GM12878 (cell line): ENCODE measurements around the gene ZNF700. TPM values are rescaled to one million over a fixed set of nuclear protein-coding genes. Genes with fewer than 3 reads are reported as not detected.
A peak's percentile ranks its signal among the peaks of the same experiment; 100 is the strongest.

Experiments
- ATAC-seq: fragments of 200-7000 bp; cut with Tn5 transposase; 3 replicates; pipeline ENCODE4 v1.9.1; 2020; ENCODE audit warnings: mild to moderate bottlenecking, moderate library complexity
- BruUV-seq: library from RNA; stranded (reverse); fragments of 400-500 nt; replicated peaks from 2 replicates; lab custom pipeline; 2021; lab: Mats Ljungman, UMichigan
- CTCF ChIA-PET: fragments of 300-600 bp; sonication (Branson Sonifier 250); formaldehyde crosslinking; extraction: SDS; loops from one replicate; lab custom pipeline; 2021; ENCODE audit warnings: inconsistent platforms; lab: Yijun Ruan, JAX
- POLR2A ChIA-PET: fragments of 350-600 bp; formaldehyde crosslinking; extraction: SDS; loops from one replicate; lab custom pipeline; 2021; ENCODE audit warnings: inconsistent platforms; lab: Charles Lee
- RAD21 ChIA-PET: fragments of 300-600 bp; sonication (Branson Sonifier 250); formaldehyde crosslinking; loops from one replicate; lab custom pipeline; 2023; ENCODE audit warnings: antibody characterized with exemption; ENCODE audit not compliant: unreplicated experiment; lab: Charles Lee
- SMC1A ChIA-PET: fragments of 300-600 bp; sonication (Branson Sonifier 250); formaldehyde crosslinking; loops from one replicate; lab custom pipeline; 2023; ENCODE audit not compliant: unreplicated experiment, uncharacterized antibody; lab: Charles Lee
- DNase-seq: peaks from one replicate; pipeline ENCODE4 v3.0.0-alpha.2; 2011; ENCODE audit warnings: low read depth, low spot score
- FAIRE-seq: peaks from 3 replicates; lab custom pipeline; 2011; peaks lifted over from hg19 to GRCh38; lab: Jason Lieb, UNC
- H2AFZ ChIP-seq: 2 replicates; pipeline ENCODE4 v1.6.0; 2011; ENCODE audit warnings: low read depth, low read length, control low read depth; ENCODE audit not compliant: control insufficient read depth
- H3K27ac ChIP-seq: 2 replicates; pipeline ENCODE4 v1.5.1; 2011; ENCODE audit warnings: control low read depth; ENCODE audit not compliant: control insufficient read depth, insufficient read depth
- H3K27me3 ChIP-seq, 2 experiments: replicated peaks in 1 of 2; 2 replicates each; pipeline versions ENCODE4 v1.6.0 to v1.6.1; 2011; ENCODE audit warnings: low read length in 1 of 2; ENCODE audit not compliant: control insufficient read depth in 2 of 2, insufficient read depth in 2 of 2
- H3K36me3 ChIP-seq, 2 experiments: 2 replicates each; pipeline ENCODE4 v1.5.1; 2011; ENCODE audit warnings: low read length in 1 of 2; ENCODE audit not compliant: control insufficient read depth in 2 of 2, insufficient read depth in 2 of 2
- H3K4me1 ChIP-seq: 2 replicates; pipeline ENCODE4 v1.6.1; 2011; ENCODE audit warnings: mild to moderate bottlenecking, low read length, moderate library complexity, mixed read lengths; ENCODE audit not compliant: control insufficient read depth, insufficient read depth
- H3K4me2 ChIP-seq: 2 replicates; pipeline ENCODE4 v1.6.0; 2011; ENCODE audit warnings: control low read depth; ENCODE audit not compliant: control insufficient read depth, insufficient read depth
- H3K4me3 ChIP-seq: fragments of 200-600 bp; sonication (generic); 2 replicates; pipeline ENCODE4 v1.5.1; 2016
- H3K79me2 ChIP-seq: 2 replicates; pipeline ENCODE4 v1.6.0; 2011; ENCODE audit warnings: low read length; ENCODE audit not compliant: control insufficient read depth, insufficient read depth
- H3K9ac ChIP-seq: 2 replicates; pipeline ENCODE4 v1.8.0; 2011; ENCODE audit warnings: low read length, control low read depth, mixed read lengths; ENCODE audit not compliant: control insufficient read depth, insufficient read depth
- H3K9me3 ChIP-seq: replicated peaks from 3 replicates; pipeline ENCODE4 v1.5.1; 2011; ENCODE audit warnings: mild to moderate bottlenecking, low read length; ENCODE audit not compliant: control insufficient read depth, insufficient read depth
- H4K20me1 ChIP-seq: 2 replicates; pipeline ENCODE4 v1.6.0; 2011; ENCODE audit not compliant: control insufficient read depth, insufficient read depth
- CBFB ChIP-seq: IDR thresholded peaks from 2 replicates; pipeline ENCODE4 v1.6.1; 2016; ENCODE audit warnings: antibody characterized with exemption, low read depth
- HDAC6 ChIP-seq: fragments of 200-600 bp; sonication (generic); IDR thresholded peaks from one replicate; pipeline ENCODE4 v1.8.0; 2017; ENCODE audit warnings: antibody characterized with exemption; ENCODE audit not compliant: unreplicated experiment
- NR2C2 ChIP-seq: IDR thresholded peaks from 2 replicates; pipeline ENCODE4 v1.6.1; 2011; ENCODE audit warnings: borderline replicate concordance, low read depth; ENCODE audit not compliant: control insufficient read depth, insufficient read length
- PAX8 ChIP-seq: fragments of 450-650 bp; IDR thresholded peaks from 2 replicates; pipeline ENCODE4 v1.6.1; 2017; ENCODE audit warnings: mild to moderate bottlenecking, moderate library complexity
- POLR2AphosphoS5 ChIP-seq: IDR thresholded peaks from 2 replicates; pipeline ENCODE4 v1.6.1; 2011; ENCODE audit warnings: mild to moderate bottlenecking, low read length, inconsistent platforms
- SREBF1 ChIP-seq: IDR thresholded peaks from 2 replicates; pipeline ENCODE4 v1.6.1; 2012; ENCODE audit warnings: mild to moderate bottlenecking, low read length
- SUPT20H ChIP-seq: IDR thresholded peaks from 2 replicates; pipeline ENCODE4 v1.6.1; 2011; ENCODE audit warnings: low read depth, mild to moderate bottlenecking, low read length, moderate library complexity, borderline replicate concordance; ENCODE audit not compliant: control insufficient read depth
- WGBS: methylation state at CpG from one replicate; pipeline ENCODE4 v1.1.6; 2016; ENCODE audit warnings: low lambda C conversion rate; ENCODE audit not compliant: insufficient replicate concordance, insufficient coverage; ENCODE audit errors: missing lambda C conversion rate; 5-methylcytosine and 5-hydroxymethylcytosine counted together
- in situ Hi-C: fragments of 300-500 bp; cut with MboI; formaldehyde crosslinking; loops from 9 replicates; pipeline ENCODE4 v1.14.3; 2018; ENCODE audit warnings: mixed read lengths
- intact Hi-C: fragments of 100-400 bp; cut with micrococcal nuclease; formaldehyde crosslinking; loops from one replicate; pipeline ENCODE4 v1.14.2; 2022; ENCODE audit not compliant: unreplicated experiment
- polyA plus RNA-seq, 11 experiments: library from polyadenylated mRNA; depleted of rRNA in 4 of 11; unstranded in 6 of 11; stranded (reverse) in 5 of 11; fragments of >200 nt; fragmentation: Nextera tagmentation in 4 of 11; fragmentation: Illumina TruSeq in 1 of 11; extraction: Ambion mirVana in 4 of 11; extraction: Trizol in 1 of 11; gene quantifications; 1 replicate in 1 of 11; 2 replicates in 10 of 11; pipeline versions ENCODE4 v1.2.1 to v1.2.3, GENCODE V29; 2011 to 2016; ENCODE audit warnings: inconsistent platforms in 2 of 11, missing spikeins in 2 of 11, low read depth in 1 of 11
- total RNA-seq, 4 experiments: library from RNA; depleted of rRNA in 3 of 4; stranded (reverse); fragments of >200 nt in 3 of 4; fragmentation: Illumina TruSeq in 1 of 4; extraction: Trizol in 1 of 4; gene quantifications; 2 replicates each; pipeline versions ENCODE4 v1.2.1 to v1.2.3, GENCODE V29; 2013 to 2021
- TF ChIP-seq, protein P1 (sequence below): fragments of 450-650 bp; IDR thresholded peaks from 2 replicates; pipeline ENCODE4 v1.6.1; 2017; ENCODE audit warnings: antibody characterized with exemption, mild to moderate bottlenecking, moderate library complexity
- TF ChIP-seq, protein P2 (sequence below): IDR thresholded peaks from 2 replicates; pipeline ENCODE4 v1.6.1; 2012; ENCODE audit warnings: improper control_type of control experiment, low read depth, low read length; ENCODE audit not compliant: insufficient replicate concordance
- TF ChIP-seq, protein P3 (sequence below): fragments of 450-650 bp; IDR thresholded peaks from 2 replicates; pipeline ENCODE4 v1.6.1; 2014; ENCODE audit warnings: mild to moderate bottlenecking

ZNF700 gene
- total and polyA plus RNA-seq, 10 of the 15 experiments (the other 5 are each of a cell fraction or from before 2014, with no cell fraction given), result 6.7 to 16.0 (median 11.1) TPM

DNA sequence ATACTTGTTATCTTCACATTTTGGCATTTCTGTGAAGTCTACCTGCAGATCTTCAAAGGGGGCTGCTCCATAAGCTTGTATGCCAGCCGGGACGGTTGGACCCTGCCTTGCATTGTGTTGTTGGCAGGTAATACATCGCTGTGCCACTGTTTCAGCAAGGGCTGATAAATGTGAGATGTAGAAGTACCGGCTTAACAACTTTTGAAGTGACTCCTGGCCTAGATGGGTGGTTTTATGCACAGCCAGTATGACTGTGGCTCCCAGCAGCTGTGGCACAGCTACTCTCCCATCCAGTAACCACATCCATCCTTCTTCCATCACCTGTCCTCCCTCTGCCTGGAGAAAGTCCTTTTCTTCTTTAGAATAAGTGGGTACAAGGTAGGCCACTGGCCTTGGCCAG lies 19.7 kb downstream of the ZNF700 start (continued):
- TF ChIP-seq, protein P1, sequence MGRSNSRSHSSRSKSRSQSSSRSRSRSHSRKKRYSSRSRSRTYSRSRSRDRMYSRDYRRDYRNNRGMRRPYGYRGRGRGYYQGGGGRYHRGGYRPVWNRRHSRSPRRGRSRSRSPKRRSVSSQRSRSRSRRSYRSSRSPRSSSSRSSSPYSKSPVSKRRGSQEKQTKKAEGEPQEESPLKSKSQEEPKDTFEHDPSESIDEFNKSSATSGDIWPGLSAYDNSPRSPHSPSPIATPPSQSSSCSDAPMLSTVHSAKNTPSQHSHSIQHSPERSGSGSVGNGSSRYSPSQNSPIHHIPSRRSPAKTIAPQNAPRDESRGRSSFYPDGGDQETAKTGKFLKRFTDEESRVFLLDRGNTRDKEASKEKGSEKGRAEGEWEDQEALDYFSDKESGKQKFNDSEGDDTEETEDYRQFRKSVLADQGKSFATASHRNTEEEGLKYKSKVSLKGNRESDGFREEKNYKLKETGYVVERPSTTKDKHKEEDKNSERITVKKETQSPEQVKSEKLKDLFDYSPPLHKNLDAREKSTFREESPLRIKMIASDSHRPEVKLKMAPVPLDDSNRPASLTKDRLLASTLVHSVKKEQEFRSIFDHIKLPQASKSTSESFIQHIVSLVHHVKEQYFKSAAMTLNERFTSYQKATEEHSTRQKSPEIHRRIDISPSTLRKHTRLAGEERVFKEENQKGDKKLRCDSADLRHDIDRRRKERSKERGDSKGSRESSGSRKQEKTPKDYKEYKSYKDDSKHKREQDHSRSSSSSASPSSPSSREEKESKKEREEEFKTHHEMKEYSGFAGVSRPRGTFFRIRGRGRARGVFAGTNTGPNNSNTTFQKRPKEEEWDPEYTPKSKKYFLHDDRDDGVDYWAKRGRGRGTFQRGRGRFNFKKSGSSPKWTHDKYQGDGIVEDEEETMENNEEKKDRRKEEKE, result no peak
- TF ChIP-seq CBFB, result no peak
- TF ChIP-seq HDAC6, result no peak
- no peak for TF ChIP-seq SUPT20H

DNA sequence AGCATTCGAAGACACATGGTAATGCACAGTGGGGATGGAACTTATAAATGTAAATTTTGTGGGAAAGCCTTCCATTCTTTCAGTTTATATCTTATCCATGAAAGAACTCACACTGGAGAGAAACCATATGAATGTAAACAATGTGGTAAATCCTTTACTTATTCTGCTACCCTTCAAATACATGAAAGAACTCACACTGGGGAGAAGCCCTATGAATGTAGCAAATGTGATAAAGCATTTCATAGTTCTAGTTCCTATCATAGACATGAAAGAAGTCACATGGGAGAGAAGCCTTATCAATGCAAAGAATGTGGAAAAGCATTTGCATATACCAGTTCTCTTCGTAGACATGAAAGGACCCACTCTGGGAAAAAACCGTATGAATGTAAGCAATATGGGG lies 23.7 kb downstream of the ZNF700 start:
- no peaks in the 10 kb centered on the region for H4K20me1 ChIP-seq
- ChIA-PET CTCF (no interaction called here), POLR2A (no interaction called here), RAD21 (no interaction called here), SMC1A (no interaction called here)
- in situ Hi-C loops (no loop called here), intact Hi-C loops (no loop called here)
- WGBS, result 77% methylated on average over 3 of the region's 3 CpGs
- no peak overlapping the region for H3K4me2 ChIP-seq
- no peak overlapping the region for H3K9ac ChIP-seq
- no peaks in the 10 kb centered on the region for H3K27me3 ChIP-seq
- no peak for ATAC-seq
- TSS peak; percentile 34 for BruUV-seq
- no peak for DNase-seq
- H3K36me3 ChIP-seq, result peaks cover 10 to 34% of the 10 kb centered on the region in 2 experiments
- no peak overlapping the region for H3K4me3 ChIP-seq
- FAIRE-seq, result no peak
- no peaks in the 10 kb centered on the region for H3K79me2 ChIP-seq
- H2AFZ ChIP-seq, result no peak overlapping the region
- H3K27ac ChIP-seq, result no peak overlapping the region
- peaks cover 81% of the 10 kb centered on the region for H3K9me3 ChIP-seq
- no peaks in the 10 kb centered on the region for H3K4me1 ChIP-seq
- TF ChIP-seq NR2C2 (no peak), SREBF1 (no peak), PAX8 (no peak), POLR2AphosphoS5 (no peak)
- TF ChIP-seq, protein P2, sequence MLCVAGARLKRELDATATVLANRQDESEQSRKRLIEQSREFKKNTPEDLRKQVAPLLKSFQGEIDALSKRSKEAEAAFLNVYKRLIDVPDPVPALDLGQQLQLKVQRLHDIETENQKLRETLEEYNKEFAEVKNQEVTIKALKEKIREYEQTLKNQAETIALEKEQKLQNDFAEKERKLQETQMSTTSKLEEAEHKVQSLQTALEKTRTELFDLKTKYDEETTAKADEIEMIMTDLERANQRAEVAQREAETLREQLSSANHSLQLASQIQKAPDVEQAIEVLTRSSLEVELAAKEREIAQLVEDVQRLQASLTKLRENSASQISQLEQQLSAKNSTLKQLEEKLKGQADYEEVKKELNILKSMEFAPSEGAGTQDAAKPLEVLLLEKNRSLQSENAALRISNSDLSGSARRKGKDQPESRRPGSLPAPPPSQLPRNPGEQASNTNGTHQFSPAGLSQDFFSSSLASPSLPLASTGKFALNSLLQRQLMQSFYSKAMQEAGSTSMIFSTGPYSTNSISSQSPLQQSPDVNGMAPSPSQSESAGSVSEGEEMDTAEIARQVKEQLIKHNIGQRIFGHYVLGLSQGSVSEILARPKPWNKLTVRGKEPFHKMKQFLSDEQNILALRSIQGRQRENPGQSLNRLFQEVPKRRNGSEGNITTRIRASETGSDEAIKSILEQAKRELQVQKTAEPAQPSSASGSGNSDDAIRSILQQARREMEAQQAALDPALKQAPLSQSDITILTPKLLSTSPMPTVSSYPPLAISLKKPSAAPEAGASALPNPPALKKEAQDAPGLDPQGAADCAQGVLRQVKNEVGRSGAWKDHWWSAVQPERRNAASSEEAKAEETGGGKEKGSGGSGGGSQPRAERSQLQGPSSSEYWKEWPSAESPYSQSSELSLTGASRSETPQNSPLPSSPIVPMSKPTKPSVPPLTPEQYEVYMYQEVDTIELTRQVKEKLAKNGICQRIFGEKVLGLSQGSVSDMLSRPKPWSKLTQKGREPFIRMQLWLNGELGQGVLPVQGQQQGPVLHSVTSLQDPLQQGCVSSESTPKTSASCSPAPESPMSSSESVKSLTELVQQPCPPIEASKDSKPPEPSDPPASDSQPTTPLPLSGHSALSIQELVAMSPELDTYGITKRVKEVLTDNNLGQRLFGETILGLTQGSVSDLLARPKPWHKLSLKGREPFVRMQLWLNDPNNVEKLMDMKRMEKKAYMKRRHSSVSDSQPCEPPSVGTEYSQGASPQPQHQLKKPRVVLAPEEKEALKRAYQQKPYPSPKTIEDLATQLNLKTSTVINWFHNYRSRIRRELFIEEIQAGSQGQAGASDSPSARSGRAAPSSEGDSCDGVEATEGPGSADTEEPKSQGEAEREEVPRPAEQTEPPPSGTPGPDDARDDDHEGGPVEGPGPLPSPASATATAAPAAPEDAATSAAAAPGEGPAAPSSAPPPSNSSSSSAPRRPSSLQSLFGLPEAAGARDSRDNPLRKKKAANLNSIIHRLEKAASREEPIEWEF, result no peak
- TF ChIP-seq, protein P3, sequence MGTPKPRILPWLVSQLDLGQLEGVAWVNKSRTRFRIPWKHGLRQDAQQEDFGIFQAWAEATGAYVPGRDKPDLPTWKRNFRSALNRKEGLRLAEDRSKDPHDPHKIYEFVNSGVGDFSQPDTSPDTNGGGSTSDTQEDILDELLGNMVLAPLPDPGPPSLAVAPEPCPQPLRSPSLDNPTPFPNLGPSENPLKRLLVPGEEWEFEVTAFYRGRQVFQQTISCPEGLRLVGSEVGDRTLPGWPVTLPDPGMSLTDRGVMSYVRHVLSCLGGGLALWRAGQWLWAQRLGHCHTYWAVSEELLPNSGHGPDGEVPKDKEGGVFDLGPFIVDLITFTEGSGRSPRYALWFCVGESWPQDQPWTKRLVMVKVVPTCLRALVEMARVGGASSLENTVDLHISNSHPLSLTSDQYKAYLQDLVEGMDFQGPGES, result no peak
- TF ChIP-seq, protein P1, result no peak
